Activated naive CD8-positive, alpha-beta T cell (primary cell): ENCODE results near the gene C19orf53.
A peak's percentile ranks its signal among the peaks of the same experiment; 100 is the strongest.

Experiments
- H3K27ac Mint-ChIP-seq: one replicate; pipeline ENCODE4 v1.8.0; 2021; ENCODE audit warnings: mixed read lengths
- H3K27me3 Mint-ChIP-seq: one replicate; pipeline ENCODE4 v1.8.0; 2021; ENCODE audit warnings: mixed read lengths
- H3K36me3 Mint-ChIP-seq: one replicate; pipeline ENCODE4 v1.8.0; 2021; ENCODE audit warnings: mixed read lengths
- H3K4me1 Mint-ChIP-seq: one replicate; pipeline ENCODE4 v1.8.0; 2021; ENCODE audit warnings: low read depth, mixed read lengths
- H3K4me3 Mint-ChIP-seq: one replicate; pipeline ENCODE4 v1.8.0; 2021; ENCODE audit warnings: mild to moderate bottlenecking, mixed read lengths
- H3K9me3 Mint-ChIP-seq: one replicate; pipeline ENCODE4 v1.8.0; 2021; ENCODE audit warnings: low read depth, mixed read lengths

C19orf53 gene

DNA sequence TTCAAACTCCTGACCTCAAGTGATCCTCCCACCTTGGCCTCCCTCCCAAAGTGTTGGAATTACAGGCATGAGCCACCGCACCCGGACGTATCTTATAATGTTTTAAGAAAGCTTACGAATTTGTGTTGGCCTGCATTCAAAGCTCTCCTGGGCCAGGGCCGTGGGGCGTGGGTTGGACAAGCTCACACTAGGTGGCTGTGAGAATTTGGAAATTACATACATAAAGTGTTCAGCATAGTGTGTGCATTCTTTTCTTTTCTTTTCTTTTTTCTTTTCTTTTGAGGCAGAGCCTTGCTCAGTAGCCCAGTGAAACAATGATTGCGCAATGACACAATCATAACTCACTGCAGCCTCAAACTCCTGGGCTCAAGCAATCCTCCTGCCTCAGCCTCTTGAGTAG is 23.6 kb downstream of the C19orf53 start:
- no peaks in the 10 kb centered on the region for H3K36me3 Mint-ChIP-seq
- peaks cover 22% of the 10 kb centered on the region for H3K4me1 Mint-ChIP-seq
- no peaks in the 10 kb centered on the region for H3K9me3 Mint-ChIP-seq
- H3K4me3 Mint-ChIP-seq, result peak overlapping the region; percentile 20
- no peak overlapping the region for H3K27ac Mint-ChIP-seq
- no peaks in the 10 kb centered on the region for H3K27me3 Mint-ChIP-seq

DNA sequence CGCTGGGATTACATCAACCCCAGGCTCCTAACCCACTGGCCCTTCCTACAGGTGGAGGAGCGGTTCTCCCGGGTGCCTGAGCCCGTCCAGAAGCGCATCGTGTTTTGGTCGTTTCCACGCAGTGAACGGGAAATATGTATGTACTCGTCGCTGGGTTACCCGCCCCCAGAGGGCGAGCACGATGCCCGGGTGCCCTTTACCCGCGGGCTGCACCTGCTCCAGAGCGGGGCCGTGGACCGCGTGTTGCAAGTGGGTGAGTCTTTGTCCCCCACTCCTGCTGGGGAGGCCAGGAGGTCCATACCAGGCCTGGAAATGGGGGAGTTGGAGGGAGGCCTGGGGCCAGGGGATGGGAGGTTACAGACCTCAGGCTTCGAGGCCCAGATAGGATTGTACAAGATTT is 25.4 kb downstream of the C19orf53 start:
- Mint-ChIP-seq H3K4me3 (no peak overlapping the region), H3K27ac (no peak overlapping the region), H3K36me3 (no peaks in the 10 kb centered on the region), H3K27me3 (no peaks in the 10 kb centered on the region), H3K4me1 (peaks cover 17% of the 10 kb centered on the region), H3K9me3 (no peaks in the 10 kb centered on the region)

DNA sequence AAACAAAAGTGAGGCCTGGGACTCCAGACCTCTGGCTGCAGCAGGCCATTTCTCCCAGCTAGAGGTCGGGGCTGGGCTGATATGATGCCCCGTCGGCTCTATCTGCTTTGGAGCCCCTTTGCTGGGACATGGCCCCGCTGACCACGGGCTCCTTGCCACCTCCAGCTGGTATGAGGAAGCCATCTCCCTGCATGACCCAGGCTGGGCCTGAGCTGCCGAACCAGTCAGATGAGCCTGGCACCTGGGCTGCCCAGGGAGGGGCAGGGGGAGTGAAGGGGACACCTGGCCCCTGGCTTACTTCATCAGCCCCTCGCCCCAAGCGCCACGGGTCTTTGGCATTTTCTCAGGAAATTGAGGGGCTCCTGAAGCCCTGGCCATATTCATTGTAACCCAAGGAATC is 28.8 kb downstream of the C19orf53 start:
- Mint-ChIP-seq H3K27ac (no peak overlapping the region), H3K4me1 (no peaks in the 10 kb centered on the region), H3K36me3 (peaks cover 2% of the 10 kb centered on the region), H3K9me3 (no peaks in the 10 kb centered on the region), H3K4me3 (no peak overlapping the region), H3K27me3 (no peaks in the 10 kb centered on the region)

DNA sequence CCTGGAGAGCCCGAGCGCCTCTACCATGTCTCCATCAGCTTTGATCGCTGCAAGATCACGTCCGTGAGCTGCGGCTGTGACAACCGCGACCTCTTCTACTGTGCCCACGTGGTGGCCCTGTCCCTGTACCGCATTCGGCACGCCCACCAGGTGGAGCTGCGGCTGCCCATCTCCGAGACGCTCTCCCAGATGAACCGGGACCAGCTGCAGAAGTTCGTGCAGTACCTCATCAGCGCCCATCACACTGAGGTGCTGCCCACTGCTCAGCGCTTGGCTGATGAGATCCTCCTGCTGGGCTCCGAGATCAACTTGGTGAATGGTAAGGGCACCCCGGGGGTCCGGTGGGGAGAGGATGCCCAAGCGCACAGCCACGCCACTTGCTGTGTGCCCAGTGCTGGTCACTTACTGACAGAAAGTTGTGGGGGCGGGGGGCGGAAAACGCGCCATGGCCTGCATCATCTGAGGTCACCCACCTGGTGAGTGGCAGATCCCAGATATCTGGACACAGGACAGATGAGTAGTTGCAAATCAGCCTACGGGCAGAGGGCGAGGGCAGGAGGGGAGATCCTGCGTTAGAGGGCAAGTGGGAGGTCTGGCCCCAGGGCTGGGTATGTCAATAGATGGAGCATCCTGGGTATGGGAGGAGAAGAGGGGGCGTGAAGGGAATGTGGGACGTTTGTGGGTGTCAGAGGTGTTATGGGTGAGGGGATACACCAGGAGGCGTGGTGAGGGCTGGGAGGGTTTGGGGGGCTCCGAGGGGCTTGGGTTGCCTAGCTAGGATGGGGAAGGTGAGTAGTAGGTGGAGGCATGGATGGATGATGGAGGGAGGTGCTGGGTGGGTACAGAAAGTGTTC is 30.8 kb downstream of the C19orf53 start:
- no peak overlapping the region for H3K27ac Mint-ChIP-seq
- no peaks in the 10 kb centered on the region for H3K9me3 Mint-ChIP-seq
- H3K27me3 Mint-ChIP-seq, result no peaks in the 10 kb centered on the region
- H3K4me1 Mint-ChIP-seq, result no peaks in the 10 kb centered on the region
- H3K4me3 Mint-ChIP-seq, result no peak overlapping the region
- peaks cover 2% of the 10 kb centered on the region for H3K36me3 Mint-ChIP-seq

DNA sequence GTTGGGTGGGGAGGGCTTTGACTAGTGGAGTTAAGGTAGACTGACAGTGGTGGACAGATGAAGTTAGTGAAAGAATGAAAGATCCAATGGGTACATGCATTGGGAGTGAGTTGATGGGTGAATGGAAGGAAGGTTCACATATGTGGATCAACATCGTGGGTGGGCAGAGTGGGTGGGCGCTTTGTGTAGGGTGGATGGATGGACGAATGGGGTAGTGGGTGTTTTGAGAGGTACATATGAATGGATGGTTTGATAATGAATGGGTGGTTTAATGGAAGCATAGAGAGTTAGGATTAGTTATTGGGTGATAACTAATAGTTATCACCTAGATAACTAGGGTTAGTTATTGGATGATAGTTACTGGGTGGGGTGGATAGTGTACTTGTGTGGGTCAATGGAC is 32.5 kb downstream of the C19orf53 start:
- Mint-ChIP-seq H3K27ac (no peak overlapping the region), H3K4me3 (no peak overlapping the region), H3K9me3 (no peaks in the 10 kb centered on the region)

DNA sequence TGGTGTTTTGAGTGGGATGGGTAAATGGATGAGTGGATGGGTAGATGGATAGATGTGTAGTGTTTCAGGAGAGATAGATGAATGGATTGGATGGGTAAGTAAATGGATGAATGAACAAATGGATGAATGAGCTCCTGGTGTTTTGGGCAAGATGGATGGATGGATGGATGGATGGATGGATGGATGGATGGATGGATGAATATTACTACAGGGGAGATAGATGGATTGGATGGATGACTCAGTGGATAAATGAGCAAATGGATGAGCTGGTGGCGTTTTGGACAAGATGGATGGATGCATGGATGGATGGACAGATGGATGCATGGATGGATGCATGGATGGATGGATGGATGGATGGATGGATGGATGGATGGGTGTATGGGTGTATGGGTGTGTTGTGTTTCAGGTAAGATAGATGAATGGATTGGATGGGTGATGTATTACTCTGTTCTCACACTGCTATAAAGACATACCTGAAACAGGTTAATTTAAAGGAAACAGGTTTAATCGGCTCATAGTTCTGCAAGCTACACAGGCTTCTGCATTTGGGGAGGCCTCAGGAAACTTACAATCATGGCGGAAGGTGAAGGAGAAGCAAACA is 33.3 kb downstream of the C19orf53 start:
- no peaks in the 10 kb centered on the region for H3K27me3 Mint-ChIP-seq
- H3K9me3 Mint-ChIP-seq, result no peaks in the 10 kb centered on the region
- peaks cover 2% of the 10 kb centered on the region for H3K36me3 Mint-ChIP-seq
- H3K27ac Mint-ChIP-seq, result no peak overlapping the region
- no peaks in the 10 kb centered on the region for H3K4me1 Mint-ChIP-seq
- H3K4me3 Mint-ChIP-seq, result no peak overlapping the region

More for the DNA sequence above, 32.5 kb downstream of the C19orf53 start:
- H3K36me3 Mint-ChIP-seq, result peaks cover 2% of the 10 kb centered on the region
- no peaks in the 10 kb centered on the region for H3K4me1 Mint-ChIP-seq
- no peaks in the 10 kb centered on the region for H3K27me3 Mint-ChIP-seq

DNA sequence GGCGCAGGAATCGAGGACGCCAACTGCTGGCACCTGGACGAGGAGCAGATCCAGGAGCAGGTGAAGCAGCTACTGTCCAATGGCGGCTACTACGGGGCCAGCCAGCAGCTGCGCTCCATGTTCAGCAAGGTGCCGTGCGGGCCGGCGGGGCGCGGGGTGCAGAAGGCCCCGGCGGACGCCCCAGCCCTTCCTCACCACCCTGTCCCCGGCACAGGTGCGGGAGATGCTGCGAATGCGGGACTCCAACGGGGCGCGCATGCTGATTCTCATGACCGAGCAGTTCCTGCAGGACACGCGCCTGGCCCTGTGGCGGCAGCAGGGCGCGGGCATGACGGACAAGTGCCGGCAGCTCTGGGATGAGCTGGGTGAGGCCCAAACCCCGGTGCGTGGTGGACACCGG is 34.6 kb downstream of the C19orf53 start:
- no peaks in the 10 kb centered on the region for H3K27me3 Mint-ChIP-seq
- H3K4me1 Mint-ChIP-seq, result no peaks in the 10 kb centered on the region
- no peaks in the 10 kb centered on the region for H3K9me3 Mint-ChIP-seq
- peaks cover 2% of the 10 kb centered on the region for H3K36me3 Mint-ChIP-seq
- H3K27ac Mint-ChIP-seq, result no peak overlapping the region
- H3K4me3 Mint-ChIP-seq, result no peak overlapping the region

DNA sequence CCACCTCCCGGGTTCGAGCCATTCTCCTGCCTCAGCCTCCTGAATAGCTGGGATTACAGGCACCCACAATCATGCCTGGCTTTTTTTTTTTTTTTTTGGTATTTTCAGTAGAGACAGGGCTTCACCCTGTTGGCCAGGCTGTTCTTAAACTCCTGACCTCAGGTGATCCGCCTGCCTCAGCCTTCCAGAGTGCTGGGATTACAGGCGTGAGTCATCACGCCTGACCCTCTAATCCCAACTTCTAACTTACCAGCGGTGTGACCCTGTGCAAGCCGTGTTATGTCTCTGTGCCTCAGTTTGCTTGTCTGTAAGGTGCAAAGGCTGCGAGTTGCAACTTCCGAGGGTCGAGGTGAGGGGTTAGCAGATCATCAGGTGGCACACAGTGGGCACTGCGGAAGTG is 38.3 kb downstream of the C19orf53 start:
- H3K4me1 Mint-ChIP-seq, result peaks cover 2% of the 10 kb centered on the region
- no peak overlapping the region for H3K4me3 Mint-ChIP-seq
- H3K27ac Mint-ChIP-seq, result no peak overlapping the region
- no peaks in the 10 kb centered on the region for H3K27me3 Mint-ChIP-seq
- no peaks in the 10 kb centered on the region for H3K9me3 Mint-ChIP-seq
- no peaks in the 10 kb centered on the region for H3K36me3 Mint-ChIP-seq

DNA sequence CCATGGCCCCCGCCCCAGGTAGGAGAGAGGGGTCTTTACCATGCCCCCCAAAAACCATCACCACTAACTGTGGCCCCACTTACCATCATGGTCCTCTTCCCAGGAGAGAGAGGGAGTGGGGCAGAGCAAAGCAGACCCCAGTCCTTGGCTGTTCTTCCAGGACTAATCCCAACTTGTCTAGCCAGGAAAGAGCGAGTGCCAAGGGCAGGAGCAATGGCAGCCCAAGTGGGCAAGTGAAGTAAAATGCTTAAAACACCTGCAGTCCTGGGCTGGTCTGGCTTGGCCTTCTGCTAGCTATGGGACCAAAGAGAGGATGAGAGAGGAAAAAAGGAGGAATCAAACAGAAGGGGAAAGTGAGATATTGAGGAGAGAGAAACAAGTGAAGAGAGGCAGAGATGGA is 38.9 kb downstream of the C19orf53 start:
- no peaks in the 10 kb centered on the region for H3K27me3 Mint-ChIP-seq

DNA sequence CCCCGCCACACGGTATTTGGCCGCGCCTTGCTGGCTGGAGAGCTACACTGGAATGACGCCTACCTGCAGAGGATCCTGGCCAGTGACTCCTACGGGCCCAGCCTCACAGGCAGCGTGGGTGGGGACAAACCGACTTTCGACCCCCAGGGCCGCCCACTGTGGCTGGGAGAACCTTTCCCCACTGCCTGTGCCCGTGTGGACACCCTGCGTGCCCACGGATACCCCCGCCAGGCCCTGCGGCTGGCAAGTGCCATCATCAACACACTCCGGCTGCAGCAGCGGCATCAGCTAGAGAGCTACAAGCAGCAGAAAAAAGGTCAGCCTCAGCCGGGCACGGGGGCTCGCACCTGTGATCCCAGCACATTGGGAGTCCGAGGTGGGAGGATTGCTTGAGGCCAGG is 40.3 kb downstream of the C19orf53 start:
- Mint-ChIP-seq H3K36me3 (no peaks in the 10 kb centered on the region), H3K9me3 (no peaks in the 10 kb centered on the region), H3K27me3 (no peaks in the 10 kb centered on the region), H3K4me1 (peaks cover 2% of the 10 kb centered on the region), H3K27ac (no peak overlapping the region), H3K4me3 (no peak overlapping the region)

More for the DNA sequence above, 38.9 kb downstream of the C19orf53 start:
- no peak overlapping the region for H3K27ac Mint-ChIP-seq
- peaks cover 2% of the 10 kb centered on the region for H3K4me1 Mint-ChIP-seq
- H3K36me3 Mint-ChIP-seq, result no peaks in the 10 kb centered on the region
- no peaks in the 10 kb centered on the region for H3K9me3 Mint-ChIP-seq
- no peak overlapping the region for H3K4me3 Mint-ChIP-seq

DNA sequence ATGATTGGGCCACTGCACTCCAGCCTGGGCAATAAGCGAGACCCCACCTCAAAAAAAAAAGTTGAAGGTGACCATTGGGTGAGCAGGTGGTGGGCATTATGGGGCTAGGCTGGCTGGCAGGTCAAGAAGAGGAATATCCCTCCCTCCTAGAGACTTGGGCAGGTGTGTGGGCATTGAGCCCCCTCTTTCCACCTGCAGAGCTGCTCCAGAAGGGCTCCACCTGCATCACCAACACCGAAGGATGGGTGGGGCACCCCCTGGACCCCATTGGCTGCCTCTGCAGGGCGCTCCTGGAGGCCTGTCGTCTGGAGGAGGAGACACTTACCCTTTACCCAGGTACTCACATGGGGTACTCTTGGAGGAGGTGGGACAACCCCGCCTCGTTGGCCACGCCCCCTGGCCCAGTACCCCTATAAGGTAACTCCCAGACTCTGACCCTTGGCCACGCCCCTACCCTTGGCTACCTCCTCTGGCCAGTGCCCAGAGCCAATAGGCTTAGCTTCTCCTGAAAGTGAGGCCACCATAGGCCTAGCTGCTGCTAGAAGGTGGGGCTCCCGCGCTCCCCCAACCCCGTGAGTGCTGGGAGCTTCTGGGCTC is 42.9 kb downstream of the C19orf53 start:
- Mint-ChIP-seq H3K36me3 (no peaks in the 10 kb centered on the region), H3K4me3 (no peak overlapping the region), H3K27me3 (no peaks in the 10 kb centered on the region), H3K27ac (no peak overlapping the region), H3K9me3 (no peaks in the 10 kb centered on the region), H3K4me1 (peaks cover 2% of the 10 kb centered on the region)

DNA sequence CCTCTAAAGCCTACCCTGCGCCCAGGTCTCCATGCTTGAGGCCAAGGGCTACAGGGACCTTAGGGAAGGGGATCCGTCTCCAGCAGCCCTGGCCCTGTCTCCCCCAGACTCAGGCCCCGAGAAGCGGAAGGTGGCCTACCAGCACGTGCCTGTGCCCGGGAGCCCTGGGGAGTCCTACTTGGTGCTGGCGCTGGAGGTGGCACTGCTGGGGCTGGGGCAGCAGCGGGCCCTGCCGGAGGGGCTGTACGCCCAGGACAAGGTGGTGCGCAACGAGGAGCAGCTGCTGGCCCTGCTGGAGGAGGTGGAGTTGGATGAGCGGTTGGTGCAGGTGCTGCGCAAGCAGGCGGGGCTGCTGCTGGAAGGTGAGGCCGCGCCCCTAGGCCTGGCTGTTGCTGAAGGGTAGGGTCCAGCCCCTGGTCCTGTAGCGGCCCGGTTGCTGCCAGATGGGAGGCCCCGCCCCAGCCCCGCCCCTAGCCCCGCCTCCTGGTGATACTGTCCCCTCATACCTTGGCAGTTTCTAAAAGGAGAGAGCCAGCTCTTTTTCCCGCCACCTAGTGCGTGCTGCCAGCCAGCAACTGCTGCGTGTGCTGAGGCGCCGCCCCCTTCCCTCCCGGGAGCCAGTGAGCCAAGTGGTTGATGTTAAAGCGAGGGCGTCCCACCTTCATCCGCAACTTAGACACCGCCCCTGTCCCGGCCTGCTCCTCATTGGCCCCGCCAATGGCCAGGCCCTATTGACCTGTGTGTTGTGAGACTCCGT is 43.5 kb downstream of the C19orf53 start:
- Mint-ChIP-seq H3K4me1 (peaks cover 2% of the 10 kb centered on the region), H3K36me3 (no peaks in the 10 kb centered on the region), H3K27ac (no peak overlapping the region), H3K9me3 (no peaks in the 10 kb centered on the region), H3K4me3 (no peak overlapping the region), H3K27me3 (no peaks in the 10 kb centered on the region)

DNA sequence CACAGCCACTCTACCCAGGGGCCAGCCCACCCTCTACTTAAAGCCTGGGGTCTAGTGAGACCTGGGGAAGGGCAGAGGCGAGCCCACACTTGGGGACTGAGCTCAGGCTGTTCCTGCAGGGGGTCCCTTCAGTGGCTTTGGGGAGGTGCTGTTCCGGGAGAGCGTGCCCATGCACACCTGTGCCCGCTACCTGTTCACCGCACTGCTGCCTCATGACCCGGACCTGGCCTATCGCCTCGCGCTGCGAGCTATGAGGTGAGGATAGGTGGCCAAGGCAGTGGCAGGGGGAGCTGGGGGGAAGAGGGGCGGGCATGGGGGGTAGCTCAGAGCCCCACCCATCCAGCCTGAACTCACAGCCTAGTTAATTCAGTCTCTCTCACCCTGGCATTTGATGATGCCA is 45.0 kb downstream of the C19orf53 start:
- no peaks in the 10 kb centered on the region for H3K27me3 Mint-ChIP-seq
- no peaks in the 10 kb centered on the region for H3K36me3 Mint-ChIP-seq
- no peaks in the 10 kb centered on the region for H3K9me3 Mint-ChIP-seq
- H3K27ac Mint-ChIP-seq, result no peak overlapping the region
- no peak overlapping the region for H3K4me3 Mint-ChIP-seq
- H3K4me1 Mint-ChIP-seq, result peaks cover 2% of the 10 kb centered on the region

DNA sequence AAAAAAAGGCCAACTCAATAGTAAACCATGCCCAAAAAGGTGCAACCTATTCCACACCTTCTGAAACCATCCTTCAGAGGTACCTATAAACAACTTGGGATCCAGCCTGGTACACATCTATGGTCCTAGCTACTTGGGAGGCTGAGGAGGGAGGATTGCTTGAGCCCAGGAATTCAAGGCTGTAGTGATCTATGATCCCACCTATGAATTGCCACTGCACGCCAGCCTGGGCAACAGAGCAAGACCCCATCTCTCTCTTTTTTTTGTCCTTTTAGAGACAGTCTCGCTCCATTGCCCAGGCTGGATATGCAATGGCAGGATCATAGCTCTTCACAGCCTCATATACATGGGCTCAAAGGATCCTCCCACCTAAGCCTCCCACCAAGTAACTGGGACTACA is 47.0 kb downstream of the C19orf53 start:
- Mint-ChIP-seq H3K4me3 (no peak overlapping the region), H3K36me3 (no peaks in the 10 kb centered on the region), H3K27ac (no peak overlapping the region), H3K9me3 (no peaks in the 10 kb centered on the region), H3K4me1 (peaks cover 2% of the 10 kb centered on the region), H3K27me3 (no peaks in the 10 kb centered on the region)

DNA sequence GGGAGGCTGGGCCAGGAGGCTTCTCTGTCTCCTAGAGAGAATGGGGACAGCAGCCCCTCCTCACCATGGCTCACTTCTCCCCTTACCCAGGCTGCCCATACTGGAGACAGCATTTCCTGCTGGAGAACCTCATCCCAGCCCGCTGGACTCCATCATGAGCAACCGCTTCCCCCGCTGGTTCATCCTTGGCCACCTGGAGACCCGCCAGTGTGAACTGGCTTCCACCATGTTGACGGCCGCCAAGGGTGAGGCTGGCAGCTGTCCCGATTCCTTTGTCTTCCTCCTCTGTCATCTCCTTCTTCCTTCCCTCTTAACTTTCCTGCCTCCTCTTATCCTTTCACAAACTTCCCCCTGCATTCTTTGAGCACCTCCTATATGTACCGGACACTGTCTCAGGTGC is 49.0 kb downstream of the C19orf53 start:
- Mint-ChIP-seq H3K36me3 (no peaks in the 10 kb centered on the region), H3K4me1 (peaks cover 2% of the 10 kb centered on the region), H3K4me3 (no peak overlapping the region), H3K9me3 (no peaks in the 10 kb centered on the region), H3K27me3 (no peaks in the 10 kb centered on the region), H3K27ac (no peak overlapping the region)
